GM19395 (cell line): Measurements from ENCODE around the gene PIKFYVE.
"Not testable (repeated sequence)": the region's sequence is repeated elsewhere in the genome, so short reads cannot be mapped to it uniquely, and the experiment has no call there.

Experiments
- ATAC-seq: cut with Tn5 transposase; IDR thresholded peaks from one replicate; pipeline ENCODE4 v1.9.1; 2021; ENCODE audit warnings: mild to moderate bottlenecking, moderate library complexity; ENCODE audit not compliant: unreplicated experiment

Gene PIKFYVE

DNA sequence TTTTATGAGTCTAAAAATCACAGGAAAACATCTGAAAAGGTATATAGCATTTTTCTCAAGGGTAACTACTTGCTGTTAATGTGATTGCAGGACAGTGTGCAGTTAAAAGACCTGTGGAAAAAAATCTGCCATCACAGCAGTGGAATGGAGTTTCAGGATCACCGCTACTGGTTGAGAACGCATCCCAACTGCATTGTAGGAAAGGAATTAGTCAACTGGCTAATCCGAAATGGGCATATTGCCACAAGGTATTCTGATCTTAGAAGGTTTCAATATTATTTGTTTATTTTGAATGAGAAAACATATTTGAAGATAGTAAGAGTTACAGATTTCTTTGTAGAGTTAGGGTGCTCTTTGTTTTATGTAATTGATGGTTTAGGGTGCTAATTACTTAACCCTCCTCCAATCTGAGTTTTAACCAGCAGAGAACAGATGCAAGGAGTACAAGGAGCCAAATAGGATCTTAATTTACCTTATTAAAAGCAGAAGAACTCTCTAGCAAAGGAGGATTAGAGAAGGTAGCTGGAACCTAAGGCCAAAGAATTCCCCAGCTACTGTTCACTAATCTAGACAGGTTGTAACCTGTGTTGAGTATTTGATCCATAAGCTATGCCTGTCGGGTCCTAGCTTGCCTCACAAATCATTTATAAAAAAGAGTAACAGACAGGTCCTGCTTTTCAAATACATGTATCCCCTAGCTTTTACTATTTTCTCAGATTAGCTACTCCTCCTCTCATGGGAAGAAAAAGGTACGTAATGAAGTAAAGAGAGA lies 35.0 kb downstream of the PIKFYVE start:
- ATAC-seq: no peak

DNA sequence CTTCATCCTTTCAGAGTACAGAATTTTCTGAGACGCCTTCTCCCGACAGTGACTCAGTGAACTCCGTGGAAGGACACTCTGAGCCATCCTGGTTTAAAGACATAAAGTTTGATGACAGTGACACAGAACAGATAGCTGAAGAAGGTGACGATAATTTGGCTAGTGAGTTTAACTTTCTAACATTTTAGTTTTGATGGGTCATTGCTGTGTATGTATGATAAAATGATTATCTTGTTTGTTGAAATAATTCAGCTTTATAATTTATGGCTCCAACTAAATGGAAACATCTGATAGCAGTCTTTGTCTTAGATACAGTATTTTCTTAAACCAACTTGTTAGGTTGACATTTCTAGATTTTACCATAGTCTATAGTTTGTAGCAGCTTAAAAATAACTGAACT lies 38.1 kb downstream of the PIKFYVE start:
- no peak for ATAC-seq

DNA sequence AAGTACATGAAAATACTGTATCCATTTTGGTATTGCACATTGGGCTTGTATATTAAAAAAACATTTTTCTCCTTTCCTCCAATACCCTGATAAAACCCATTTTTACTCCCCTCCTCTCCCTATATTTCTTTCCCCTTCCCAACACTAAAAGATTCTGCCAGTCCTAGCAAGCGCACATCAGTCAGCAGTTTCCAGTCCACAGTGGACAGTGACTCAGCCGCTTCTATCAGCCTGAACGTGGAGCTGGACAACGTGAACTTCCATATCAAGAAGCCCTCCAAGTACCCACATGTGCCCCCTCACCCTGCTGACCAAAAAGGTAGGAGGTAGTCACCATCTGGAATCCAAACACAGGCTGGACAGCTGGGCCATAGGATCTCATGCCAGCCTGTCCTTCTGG lies 38.6 kb downstream of the PIKFYVE start:
- ATAC-seq: no peak

DNA sequence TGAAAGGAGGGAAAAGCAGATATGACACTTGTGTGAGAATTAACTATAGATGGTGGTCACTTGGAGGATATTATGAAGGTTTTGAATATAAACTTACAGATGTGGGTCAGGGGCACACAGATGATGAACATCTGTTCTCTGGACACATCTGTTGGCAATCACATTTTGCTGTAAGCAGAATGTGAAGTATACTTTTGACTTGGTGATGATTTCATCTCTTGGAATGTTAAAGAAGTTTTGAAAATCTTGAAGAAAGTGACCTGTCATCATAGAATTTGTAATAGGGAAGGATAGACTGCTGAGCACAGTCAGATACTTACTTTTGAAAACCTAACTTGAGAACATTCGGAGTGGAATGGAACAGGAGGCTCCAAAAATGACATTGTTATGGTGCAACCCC lies 40.2 kb downstream of the PIKFYVE start:
- ATAC-seq: no peak

DNA sequence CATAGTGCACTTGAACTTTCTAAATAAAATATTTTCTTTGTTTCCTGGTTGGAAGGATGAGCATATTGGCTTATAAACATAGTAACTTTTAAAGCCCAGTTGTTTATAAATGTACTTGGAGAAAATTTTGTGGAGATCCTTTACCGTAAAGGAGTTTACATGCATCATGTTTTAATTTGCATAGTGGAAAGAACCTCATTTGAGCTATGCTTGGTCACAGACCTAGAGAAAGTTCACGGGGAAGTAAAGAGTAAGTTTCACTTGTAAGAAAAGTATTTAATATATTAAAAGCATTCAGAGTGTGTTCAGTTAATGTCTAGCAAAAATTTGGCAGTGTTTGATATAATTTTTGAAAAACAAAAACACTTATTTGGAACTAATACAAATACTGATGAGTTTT lies 45.3 kb downstream of the PIKFYVE start:
- peak; percentile 53 for ATAC-seq

DNA sequence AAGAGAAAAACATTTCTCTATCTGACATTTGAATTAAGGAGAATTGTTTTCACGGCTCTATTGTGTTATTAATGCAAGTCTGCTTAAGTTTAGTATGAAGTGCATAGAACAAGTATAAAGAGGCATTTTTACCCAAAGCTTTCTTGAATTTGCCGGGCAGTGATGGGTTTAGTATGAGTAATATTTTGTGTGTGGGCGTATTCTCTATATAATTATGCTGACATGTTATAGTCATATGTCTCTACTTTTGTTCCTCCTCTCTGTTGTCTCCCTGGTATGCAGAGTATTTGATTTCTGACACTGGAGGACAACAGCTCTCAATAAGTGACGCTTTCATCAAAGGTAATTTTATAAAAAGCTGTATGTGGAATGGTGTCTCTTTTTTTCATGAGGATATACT lies 45.9 kb downstream of the PIKFYVE start:
- peak; percentile 53 for ATAC-seq

DNA sequence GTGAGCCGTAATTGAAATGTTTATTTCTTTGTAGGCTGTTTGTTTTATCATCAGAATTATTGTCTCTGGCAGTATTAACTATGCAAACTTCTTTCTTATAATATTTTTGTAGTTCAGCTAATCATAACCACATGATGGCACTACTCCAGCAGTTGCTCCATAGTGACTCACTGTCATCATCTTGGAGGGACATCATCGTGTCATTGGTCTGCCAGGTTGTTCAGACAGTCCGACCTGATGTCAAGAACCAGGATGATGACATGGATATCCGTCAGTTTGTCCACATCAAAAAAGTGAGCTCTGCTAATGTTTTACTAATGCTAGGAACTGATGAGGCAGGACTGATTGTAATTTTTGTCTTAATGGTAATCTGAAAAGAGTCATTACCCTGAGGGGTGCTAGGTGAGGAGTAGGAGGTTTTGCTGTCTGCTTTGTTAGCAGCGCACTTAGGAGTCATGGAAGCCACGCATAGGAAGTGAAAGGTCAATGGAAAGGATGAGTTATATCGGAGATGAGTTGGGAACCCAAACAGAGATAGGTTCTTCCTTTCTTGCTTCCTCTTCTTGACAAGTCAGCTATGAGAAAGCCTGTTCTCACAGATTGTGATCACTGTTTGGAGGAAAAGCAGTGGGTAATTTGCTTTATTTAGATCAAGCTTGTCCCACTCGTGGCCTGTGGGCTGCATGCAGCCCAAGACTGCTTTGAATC lies 49.2 kb downstream of the PIKFYVE start:
- ATAC-seq: peak; percentile 67

DNA sequence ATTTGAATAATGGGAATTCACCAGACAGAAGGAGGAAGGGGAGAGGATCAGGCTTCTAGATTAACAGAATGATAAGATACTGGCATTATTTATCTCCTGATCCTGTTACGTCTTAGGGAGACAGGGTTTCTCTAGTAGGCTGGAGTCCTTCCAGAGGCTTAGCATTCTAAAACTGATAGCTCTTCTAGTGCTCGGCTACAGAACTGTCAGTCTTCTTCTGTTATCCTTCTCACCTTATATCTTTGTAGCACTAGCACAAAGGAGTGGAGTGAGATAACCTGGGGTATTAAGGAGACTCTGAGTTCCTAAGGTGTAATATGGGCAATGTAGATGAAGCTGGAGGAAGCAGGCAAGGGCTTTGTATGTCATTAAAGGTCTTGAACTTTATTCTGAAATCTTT lies 52.1 kb downstream of the PIKFYVE start:
- no peak for ATAC-seq

DNA sequence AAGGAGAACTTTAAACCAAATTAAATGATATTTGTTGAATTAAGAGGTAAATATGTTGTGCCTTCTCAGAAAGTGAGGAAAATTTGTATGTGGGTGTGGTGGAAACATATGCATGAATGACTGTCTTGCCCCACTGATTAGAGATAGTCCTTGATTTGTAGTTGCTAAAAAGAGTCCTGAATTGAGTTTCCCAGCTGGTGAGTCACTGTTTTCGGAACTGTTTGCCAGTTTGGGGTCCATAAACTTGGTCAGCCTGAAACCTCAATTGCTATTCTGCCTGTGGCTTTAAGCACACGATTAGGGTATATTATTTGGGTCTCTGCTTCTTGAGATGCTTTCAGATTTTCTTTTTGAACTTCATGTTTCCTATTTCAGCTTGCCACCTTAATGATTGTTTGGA lies 53.3 kb downstream of the PIKFYVE start:
- ATAC-seq: peak; percentile 35

DNA sequence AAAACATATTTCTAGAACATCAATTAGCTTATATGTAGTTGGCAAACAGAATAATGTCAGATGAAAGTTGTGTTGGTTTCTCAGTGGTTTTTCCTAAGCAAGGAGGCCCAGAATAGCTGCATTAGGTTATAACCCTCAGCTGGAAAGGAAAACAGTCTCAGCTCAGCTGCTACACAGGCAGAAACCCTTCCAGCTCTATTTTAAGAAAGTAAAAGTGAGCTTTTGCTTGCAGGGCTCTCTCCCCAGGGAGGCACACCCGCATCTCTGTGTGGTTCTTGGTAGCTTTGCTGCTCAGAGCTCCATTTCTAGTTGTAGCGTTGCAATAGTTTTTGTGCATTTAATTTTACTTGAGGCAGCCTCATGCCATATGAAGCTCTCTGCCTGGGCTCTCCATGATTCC lies 54.6 kb downstream of the PIKFYVE start:
- peak; percentile 90 for ATAC-seq

DNA sequence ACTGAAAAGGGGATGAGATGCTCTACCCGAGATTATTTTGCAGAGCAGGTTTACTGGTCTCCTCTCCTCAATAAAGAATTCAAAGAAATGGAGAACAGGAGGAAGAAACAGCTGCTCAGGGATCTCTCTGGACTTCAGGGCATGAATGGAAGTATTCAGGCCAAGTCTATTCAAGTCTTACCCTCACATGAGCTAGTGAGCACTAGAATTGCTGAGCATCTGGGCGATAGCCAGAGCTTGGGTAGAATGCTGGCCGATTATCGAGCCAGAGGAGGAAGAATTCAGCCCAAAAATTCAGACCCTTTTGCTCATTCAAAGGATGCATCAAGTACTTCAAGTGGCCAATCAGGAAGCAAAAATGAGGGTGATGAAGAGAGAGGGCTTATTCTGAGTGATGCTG lies 60.0 kb downstream of the PIKFYVE start:
- ATAC-seq: no peak

DNA sequence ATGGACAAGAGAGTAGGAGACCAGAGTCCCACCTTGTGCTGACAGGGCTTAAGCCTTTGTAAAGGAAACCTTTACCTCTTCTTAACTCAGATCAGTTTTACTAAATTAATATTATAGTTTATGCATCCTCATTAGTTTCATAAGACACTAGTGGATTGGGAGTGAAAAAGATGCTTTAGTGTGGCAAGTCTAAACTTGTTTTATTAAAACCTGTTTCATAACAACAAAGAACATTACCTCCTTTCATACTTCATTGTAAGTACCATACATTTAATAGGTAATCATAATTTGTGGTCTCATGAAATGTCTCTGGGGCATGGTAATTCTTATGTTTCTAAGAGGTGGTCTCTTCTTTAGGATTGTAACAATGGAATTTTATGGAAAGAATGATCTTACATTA lies 63.4 kb downstream of the PIKFYVE start:
- no peak for ATAC-seq

DNA sequence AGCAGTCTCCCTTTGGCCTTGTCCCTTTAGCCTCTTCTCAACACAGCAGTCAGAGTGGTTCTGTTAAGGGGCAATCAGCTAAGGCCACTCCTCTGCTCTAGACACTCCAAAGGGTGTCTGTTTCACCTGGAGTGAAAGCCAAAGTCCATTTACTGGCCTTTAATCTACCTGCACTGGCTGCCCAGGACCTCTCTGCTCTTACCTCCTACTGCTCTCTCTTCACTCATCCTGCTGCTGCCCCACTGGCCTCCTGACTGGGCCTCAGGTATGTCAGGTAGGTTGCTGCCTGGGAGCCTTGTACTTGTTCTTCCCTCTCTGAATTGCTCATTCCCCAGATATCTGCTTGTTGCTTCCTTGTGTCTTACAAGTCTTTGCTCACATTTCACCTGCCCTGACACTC lies 68.2 kb downstream of the PIKFYVE start:
- ATAC-seq: no peak

DNA sequence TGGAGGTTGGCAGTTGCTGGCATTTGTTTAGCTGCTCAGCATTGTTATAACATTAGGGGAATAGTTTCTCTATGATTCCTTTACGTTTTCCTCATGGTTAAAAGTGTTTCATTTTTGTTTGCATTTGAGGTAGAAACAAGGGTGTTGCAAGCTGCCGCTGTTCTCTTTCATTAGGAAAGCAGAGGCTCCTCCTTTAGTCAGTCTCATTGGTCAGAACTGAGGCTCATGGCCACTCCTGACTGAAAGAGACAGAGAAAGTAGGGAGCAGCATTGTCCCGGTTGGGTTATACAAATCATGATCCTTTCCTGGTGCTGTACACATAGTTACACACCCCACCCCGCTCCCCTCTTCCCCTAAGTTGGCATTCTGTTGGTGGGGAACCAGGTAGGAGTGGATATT lies 80.7 kb downstream of the PIKFYVE start:
- no peak for ATAC-seq

DNA sequence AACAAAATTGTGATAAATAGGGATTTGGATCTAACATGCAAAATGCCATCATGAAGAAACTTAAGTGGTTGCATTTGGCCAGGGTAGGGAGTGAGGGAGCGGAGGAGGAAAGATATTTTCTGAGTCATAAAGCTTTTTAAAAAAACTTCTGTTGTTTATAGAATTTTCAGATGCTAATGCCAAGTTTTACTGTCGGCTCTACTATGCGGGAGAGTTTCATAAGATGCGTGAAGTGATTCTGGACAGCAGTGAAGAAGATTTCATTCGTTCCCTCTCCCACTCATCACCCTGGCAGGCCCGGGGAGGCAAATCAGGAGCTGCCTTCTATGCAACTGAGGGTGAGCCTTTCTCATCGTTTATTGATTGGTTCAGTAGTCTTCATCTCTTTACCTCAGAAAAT lies 84.6 kb downstream of the PIKFYVE start:
- ATAC-seq: no peak

DNA sequence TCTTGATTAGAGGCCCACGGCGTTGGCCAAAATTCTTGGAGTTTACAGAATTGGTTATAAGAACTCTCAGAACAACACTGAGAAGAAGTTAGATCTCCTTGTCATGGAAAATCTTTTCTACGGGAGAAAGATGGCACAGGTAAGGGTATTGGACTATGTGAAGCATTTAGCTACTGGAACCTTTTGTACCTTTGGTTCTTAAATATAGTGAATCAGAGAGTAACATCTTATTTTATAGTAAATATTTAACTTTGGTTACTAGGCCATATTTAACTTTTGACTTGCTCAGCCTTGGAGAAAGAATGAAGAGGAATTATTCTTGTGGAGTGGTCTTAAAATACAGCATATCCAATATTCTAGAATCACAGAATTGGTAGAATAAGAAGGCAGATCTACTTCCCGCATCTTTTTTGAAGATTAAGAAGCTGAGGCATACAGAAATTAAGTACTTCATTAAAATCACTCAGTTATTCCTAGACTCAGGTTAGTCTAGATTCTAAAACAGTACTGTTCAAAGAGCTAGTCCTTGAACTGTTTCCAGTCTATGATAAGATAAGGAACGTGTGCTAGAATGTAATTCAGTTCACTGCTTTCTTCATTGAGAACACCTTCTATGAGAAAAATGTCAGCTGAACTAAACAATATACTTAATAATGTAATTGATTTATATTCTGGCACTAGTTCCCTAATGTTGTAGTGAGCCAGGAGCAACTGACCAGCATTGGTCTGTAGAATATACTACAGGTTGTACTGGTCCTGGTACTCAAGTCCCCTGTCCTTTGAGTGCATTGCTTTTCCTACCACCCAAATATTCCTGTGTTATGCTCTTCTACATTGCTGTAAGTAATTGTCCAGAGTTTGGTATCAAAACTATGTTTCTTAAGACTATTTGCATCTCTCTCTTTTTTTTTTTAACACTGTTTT lies 86.9 kb downstream of the PIKFYVE start:
- no peak for ATAC-seq

DNA sequence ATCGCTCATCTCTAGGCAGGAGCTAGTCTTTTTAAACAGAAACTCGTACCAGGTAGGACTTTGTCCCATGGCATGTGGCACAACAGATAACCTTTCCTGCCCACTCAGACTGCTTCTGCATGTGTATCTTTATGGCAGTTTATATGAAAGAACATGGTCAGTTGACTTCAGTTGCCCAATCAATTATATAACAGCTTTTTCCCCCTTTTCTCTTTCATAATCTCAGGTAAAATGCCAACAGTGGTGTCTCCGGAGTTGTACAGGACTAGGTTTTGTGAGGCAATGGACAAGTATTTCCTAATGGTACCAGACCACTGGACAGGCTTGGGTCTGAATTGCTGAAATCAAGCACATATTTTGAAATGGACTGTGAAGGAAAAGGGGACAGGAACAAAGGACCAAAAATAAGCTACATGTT lies 88.9 kb downstream of the PIKFYVE start:
- ATAC-seq: no peak

DNA sequence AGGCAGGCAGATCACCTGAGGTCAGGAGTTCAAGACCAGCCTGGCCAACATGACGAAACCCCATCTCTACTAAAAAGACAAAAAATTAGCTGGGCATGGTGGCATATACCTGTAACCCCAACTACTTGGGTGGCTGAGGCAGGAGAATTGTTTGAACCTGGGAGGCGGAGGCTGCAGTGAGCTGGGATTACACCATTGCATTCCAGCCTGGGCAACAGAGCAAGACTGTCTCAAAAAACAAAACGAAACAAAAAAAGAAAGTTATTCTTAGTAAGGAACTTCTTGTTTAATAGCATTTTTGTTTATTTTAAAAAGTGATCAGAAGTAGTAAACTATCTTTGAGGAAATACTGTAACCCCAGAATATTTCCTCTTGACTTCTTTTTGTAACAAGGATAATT lies 90.4 kb downstream of the PIKFYVE start:
- ATAC-seq: not testable (repeated sequence)

DNA sequence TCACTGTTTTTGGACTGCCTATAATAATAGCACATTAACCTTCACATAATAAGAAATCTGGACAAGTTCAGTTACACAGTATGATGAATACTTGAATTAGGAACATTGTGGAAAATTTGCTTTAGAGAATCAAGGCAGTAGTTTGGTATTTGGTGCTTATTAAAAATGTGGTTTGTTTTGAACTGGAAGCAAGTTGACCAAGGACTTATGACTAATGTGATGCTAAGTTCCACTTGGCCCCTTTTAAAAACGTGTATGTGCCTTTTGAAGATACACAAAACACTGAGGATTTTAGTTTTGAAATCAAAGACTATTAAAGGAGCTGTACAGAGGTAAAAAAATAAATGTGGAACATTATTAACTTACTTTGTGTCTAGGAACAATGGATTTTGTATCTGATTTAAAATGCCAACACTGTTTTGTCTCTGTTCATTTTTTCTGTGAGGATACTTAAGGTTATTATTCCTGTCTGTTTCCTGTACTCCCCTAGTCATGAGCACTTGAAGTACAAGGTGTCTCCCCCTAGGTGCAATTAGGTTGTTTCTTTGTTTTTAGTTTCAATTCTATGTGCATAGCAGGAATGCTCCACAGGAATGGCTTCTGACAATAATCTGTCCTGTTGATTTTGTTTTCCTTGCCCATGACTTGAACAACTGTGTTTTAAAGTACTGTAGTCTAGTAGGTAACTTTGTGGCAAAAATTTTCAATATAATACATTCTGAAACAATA lies 91.0 kb downstream of the PIKFYVE start:
- no peak for ATAC-seq

DNA sequence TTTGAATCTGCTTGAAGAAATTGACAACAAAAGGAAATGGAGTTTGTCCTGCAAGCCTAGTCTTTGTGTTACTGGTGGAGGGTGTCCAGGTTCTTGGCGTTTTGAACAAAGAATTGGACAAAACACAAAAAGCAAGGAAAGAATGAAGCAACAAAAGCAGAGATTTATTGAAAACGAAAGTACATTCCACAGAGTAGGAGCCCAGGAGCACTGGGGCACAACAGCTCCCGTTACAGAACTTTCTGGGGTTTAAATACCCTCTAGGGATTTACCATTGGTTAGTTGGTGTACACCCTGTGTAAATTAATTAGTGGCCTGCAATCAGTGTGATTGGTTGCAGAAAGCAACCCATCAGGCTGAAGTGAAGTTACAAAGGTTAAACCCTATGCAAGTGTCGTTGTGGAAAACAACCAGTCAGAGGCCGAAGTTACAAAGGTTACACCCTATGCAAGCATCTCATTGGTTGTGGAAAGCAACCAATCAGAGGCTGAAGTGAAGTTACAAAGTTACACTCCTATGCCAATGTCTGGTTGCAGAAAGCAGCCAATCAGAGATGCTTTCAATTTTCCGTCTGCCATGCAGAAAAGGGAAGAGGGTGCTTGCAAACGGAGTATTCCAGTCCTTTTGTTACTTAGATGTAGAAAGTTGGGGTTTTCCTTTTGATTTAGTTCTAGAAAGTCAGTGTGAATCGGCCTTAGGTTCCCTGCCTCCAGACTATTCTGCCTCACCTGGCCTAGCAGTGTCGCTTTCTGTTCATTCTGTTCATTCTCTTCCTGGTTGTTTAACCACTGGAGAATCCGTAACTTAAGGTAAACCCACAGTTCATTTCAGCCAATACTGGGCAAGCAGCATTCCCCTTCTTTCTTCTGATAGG lies 92.9 kb downstream of the PIKFYVE start:
- ATAC-seq: no peak
